HG03108 (cell line): ENCODE measurements around the gene UQCRH.
"Not testable (repeated sequence)": the region's sequence is repeated elsewhere in the genome, so short reads cannot be mapped to it uniquely, and the experiment has no call there.

Source experiments
- ATAC-seq: cut with Tn5 transposase; IDR thresholded peaks from one replicate; pipeline ENCODE4 v1.9.1; 2021; ENCODE audit warnings: moderate library complexity; ENCODE audit not compliant: unreplicated experiment

Gene UQCRH

GRCh38 chr1:46331786-46332540 is 28.5 kb downstream of the UQCRH start:
- ATAC-seq = not testable (repeated sequence)

- peak; percentile 64 for ATAC-seq
Observed at GRCh38 chr1:46333300-46334029, 30.0 kb downstream of the UQCRH start.

- ATAC-seq = no peak
Observed at GRCh38 chr1:46334030-46334384, 30.5 kb downstream of the UQCRH start.

GRCh38 chr1:46335081-46335480 is 31.6 kb downstream of the UQCRH start:
- ATAC-seq = no peak

GRCh38 chr1:46337409-46337808 is 33.9 kb downstream of the UQCRH start:
- ATAC-seq = not testable (repeated sequence)

- peak; percentile 86 for ATAC-seq
Observed at GRCh38 chr1:46340404-46341221, 37.1 kb downstream of the UQCRH start, which contains the start of gene NSUN4. NSUN4 (plus strand) TSS chr1:46340807; CDS start chr1:46340827, 20 bp downstream.

GRCh38 chr1:46341222-46342083 is 38.0 kb downstream of the UQCRH start:
- ATAC-seq = no peak

- no peak for ATAC-seq
Observed at GRCh38 chr1:46342084-46342656, 38.7 kb downstream of the UQCRH start.

- ATAC-seq = no peak
Observed at GRCh38 chr1:46342677-46343350, 39.3 kb downstream of the UQCRH start.

- ATAC-seq = no peak
Observed at GRCh38 chr1:46343351-46343695, 39.8 kb downstream of the UQCRH start.

- ATAC-seq = no peak
Observed at GRCh38 chr1:46343705-46344104, 40.2 kb downstream of the UQCRH start.

- ATAC-seq = no peak
Observed at GRCh38 chr1:46344481-46344880, 41.0 kb downstream of the UQCRH start.

- ATAC-seq = no peak
Observed at GRCh38 chr1:46345281-46345680, 41.8 kb downstream of the UQCRH start.

- no peak for ATAC-seq
Observed at GRCh38 chr1:46352363-46352762, 48.9 kb downstream of the UQCRH start.

- ATAC-seq = not testable (repeated sequence)
Observed at GRCh38 chr1:46355920-46356319, 52.4 kb downstream of the UQCRH start.

- no peak for ATAC-seq
Observed at GRCh38 chr1:46362158-46362557, 58.7 kb downstream of the UQCRH start.

GRCh38 chr1:46363121-46363520 is 59.6 kb downstream of the UQCRH start:
- no peak for ATAC-seq

- ATAC-seq = no peak
Observed at GRCh38 chr1:46364612-46365011, 61.1 kb downstream of the UQCRH start.

GRCh38 chr1:46365796-46366195 is 62.3 kb downstream of the UQCRH start:
- not testable (repeated sequence) for ATAC-seq
